B cell (primary cell): ENCODE measurements around the gene DOCK1. TPM values are rescaled to one million over a fixed set of nuclear protein-coding genes. Genes with fewer than 3 reads are reported as not detected.

Experiments used
- ATAC-seq: fragments of 200-7000 bp; cut with Tn5 transposase; one replicate; pipeline ENCODE4 v1.10.0; 2021; ENCODE audit warnings: low read depth, mild to moderate bottlenecking, moderate number of reproducible peaks, moderate library complexity
- CTCF ChIA-PET: fragments of 350-600 bp; sonication (Branson Sonifier 250); formaldehyde crosslinking; loops from one replicate; lab custom pipeline; 2021; ENCODE audit warnings: antibody characterized with exemption, inconsistent platforms; lab: Charles Lee
- POLR2A ChIA-PET: fragments of 350-600 bp; sonication (Branson Sonifier 250); formaldehyde crosslinking; loops from one replicate; lab custom pipeline; 2021; ENCODE audit warnings: antibody characterized with exemption; lab: Charles Lee
- DNase-seq: peaks from one replicate; pipeline ENCODE4 v3.0.0; 2013
- H2AFZ ChIP-seq: 2 replicates; pipeline ENCODE4 v1.6.1; 2012; ENCODE audit warnings: mild to moderate bottlenecking, low read depth, low read length; ENCODE audit not compliant: insufficient read depth, poor library complexity, severe bottlenecking
- H3K27ac ChIP-seq, 2 donors: 1 replicate in 1 of 2; 2 replicates in 1 of 2; pipeline ENCODE4 v1.5.1; 2012 to 2013; ENCODE audit warnings: low read length in 2 of 2, mild to moderate bottlenecking in 2 of 2, moderate library complexity in 1 of 2
- H3K27me3 ChIP-seq, 4 experiments: fragments of 200-600 bp in 1 of 4; sonication (generic) in 1 of 4; replicated peaks in 1 of 4; 1 replicate in 2 of 4; 2 replicates in 2 of 4; pipeline versions ENCODE4 v1.6.1 to v1.7.0; 2013 to 2016; ENCODE audit warnings: low read length in 3 of 4, mild to moderate bottlenecking in 2 of 4, mixed read lengths in 1 of 4, moderate library complexity in 1 of 4; ENCODE audit not compliant: insufficient read depth in 4 of 4, control insufficient read depth in 3 of 4; ENCODE audit errors: control extremely low read depth in 1 of 4
- H3K36me3 ChIP-seq, 2 experiments: replicated peaks in 1 of 2; 1 replicate in 1 of 2; 2 replicates in 1 of 2; pipeline versions ENCODE4 v1.6.1 to v1.7.1; 2013; ENCODE audit warnings: low read length in 1 of 2; ENCODE audit not compliant: insufficient read depth in 2 of 2, control insufficient read depth in 1 of 2; ENCODE audit errors: control extremely low read depth in 1 of 2, extremely low read depth in 1 of 2
- H3K4me1 ChIP-seq, 2 donors: fragments of 200-600 bp in 1 of 2; sonication (generic) in 1 of 2; 1 replicate in 1 of 2; 2 replicates in 1 of 2; pipeline versions ENCODE4 v1.5.1 to v1.6.1; 2013 to 2017; ENCODE audit warnings: low read length in 2 of 2; ENCODE audit not compliant: control insufficient read depth in 2 of 2, insufficient read depth in 2 of 2
- H3K4me2 ChIP-seq: replicated peaks from 2 replicates; pipeline ENCODE3; 2012; ENCODE audit warnings: mild to moderate bottlenecking, low read depth, low read length; ENCODE audit not compliant: poor library complexity, severe bottlenecking
- H3K4me3 ChIP-seq, 5 experiments: fragments of 200-600 bp in 1 of 5; sonication (generic) in 1 of 5; 1 replicate in 3 of 5; 2 replicates in 2 of 5; pipeline versions ENCODE4 v1.5.1 to v1.7.0; 2011 to 2016; ENCODE audit warnings: low read length in 4 of 5, mild to moderate bottlenecking in 4 of 5, low read depth in 2 of 5, control low read depth in 1 of 5, moderate library complexity in 1 of 5; ENCODE audit not compliant: insufficient read depth in 1 of 5; ENCODE audit errors: control extremely low read depth in 1 of 5, extremely low read depth in 1 of 5
- H3K79me2 ChIP-seq: fragments of 200-600 bp; sonication (generic); one replicate; pipeline ENCODE4 v1.6.0; 2016; ENCODE audit warnings: low read length; ENCODE audit not compliant: control insufficient read depth, insufficient read depth
- H3K9ac ChIP-seq: fragments of 200-600 bp; sonication (generic); 2 replicates; pipeline ENCODE4 v1.6.1; 2017; ENCODE audit warnings: mild to moderate bottlenecking, low read length, moderate library complexity
- H3K9me3 ChIP-seq, 3 donors: one replicate each; pipeline versions ENCODE4 v1.6.1 to v1.7.1; 2013; ENCODE audit warnings: low read length in 2 of 3; ENCODE audit not compliant: control insufficient read depth in 2 of 3, insufficient read depth in 1 of 3; ENCODE audit errors: control extremely low read depth in 1 of 3
- H4K20me1 ChIP-seq: 2 replicates; pipeline ENCODE4 v1.6.0; 2012; ENCODE audit warnings: mild to moderate bottlenecking, low read length; ENCODE audit not compliant: insufficient read depth, control insufficient read depth, poor library complexity, severe bottlenecking
- H3K27ac Mint-ChIP-seq: one replicate; pipeline ENCODE4 v1.8.0; 2021; ENCODE audit warnings: mixed read lengths
- H3K27me3 Mint-ChIP-seq: one replicate; pipeline ENCODE4 v1.8.0; 2021; ENCODE audit warnings: mixed read lengths
- H3K4me1 Mint-ChIP-seq: one replicate; pipeline ENCODE4 v1.8.0; 2021; ENCODE audit warnings: mixed read lengths
- H3K4me3 Mint-ChIP-seq: one replicate; pipeline ENCODE4 v1.8.0; 2021; ENCODE audit warnings: mixed read lengths
- H3K9me3 Mint-ChIP-seq: one replicate; pipeline ENCODE4 v1.8.0; 2022; ENCODE audit warnings: mixed read lengths; ENCODE audit not compliant: insufficient read depth
- EZH2 ChIP-seq: IDR thresholded peaks from 2 replicates; pipeline ENCODE4 v1.6.1; 2012; ENCODE audit warnings: borderline replicate concordance, low read depth, mild to moderate bottlenecking, moderate library complexity, low read length; ENCODE audit not compliant: insufficient read depth, poor library complexity, severe bottlenecking
- WGBS: methylation state at CpG from one replicate; pipeline ENCODE4 v1.1.5; 2013; ENCODE audit warnings: missing lambda C conversion rate; ENCODE audit not compliant: insufficient coverage; 5-methylcytosine and 5-hydroxymethylcytosine counted together
- intact Hi-C: fragments of 100-400 bp; cut with micrococcal nuclease; formaldehyde crosslinking; loops from one replicate; pipeline ENCODE4 v1.10.0; 2022
- polyA plus RNA-seq: library from polyadenylated mRNA; depleted of rRNA; stranded (reverse); fragments of >200 nt; gene quantifications from 2 replicates; pipeline ENCODE4 v1.2.3, GENCODE V29; 2012
- total RNA-seq, 2 donors: library from RNA; stranded (reverse); fragments of 120-200 nt in 1 of 2; gene quantifications; 1 replicate in 1 of 2; 2 replicates in 1 of 2; pipeline versions ENCODE4 v1.2.3 to v1.2.4, GENCODE V29; 2013 to 2022
- TF ChIP-seq, protein P1 (sequence below): fragments of 200-600 bp; IDR thresholded peaks from one replicate; pipeline ENCODE4 v1.8.0; 2022; ENCODE audit warnings: antibody characterized with exemption, mild to moderate bottlenecking

The DOCK1 gene
- total and polyA plus RNA-seq, 2 donors (not counting 1 experiment from before 2014, with no cell fraction given), result not detected

DNA sequence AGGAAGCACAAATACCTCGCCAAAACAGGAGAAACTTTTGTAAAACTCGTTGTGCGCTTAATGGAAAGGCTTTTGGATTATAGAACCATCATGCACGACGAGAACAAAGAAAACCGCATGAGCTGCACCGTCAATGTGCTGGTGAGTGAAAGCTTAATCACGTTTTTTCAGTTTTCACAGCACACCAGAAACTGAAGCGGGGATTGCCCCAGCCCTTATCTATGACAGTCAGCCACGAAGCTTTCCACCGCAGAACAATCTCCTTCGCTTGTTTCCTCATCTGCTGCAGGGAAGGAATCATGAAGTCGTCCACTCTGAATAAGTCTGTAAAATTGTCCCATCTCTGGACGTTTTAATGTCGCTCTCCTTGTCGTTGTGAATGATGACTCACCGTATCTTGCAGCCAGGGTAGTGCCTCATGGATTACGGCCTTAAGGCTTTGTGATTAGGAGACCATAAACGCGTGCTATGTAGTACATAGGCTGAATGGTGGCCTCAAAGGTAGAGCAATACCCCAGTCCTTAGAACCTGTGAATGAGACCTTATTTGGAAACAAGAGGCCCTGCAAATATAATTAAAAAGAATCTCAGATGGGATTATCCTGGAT, 468.9 kb downstream of the DOCK1 start:
- no peaks in the 10 kb centered on the region for H3K4me1 ChIP-seq
- H3K4me2 ChIP-seq, result no peak overlapping the region
- no peaks in the 10 kb centered on the region for H3K27me3 Mint-ChIP-seq
- WGBS, result 93% methylated on average over 18 of the region's 20 CpGs
- DNase-seq (no peak), ATAC-seq (no peak)
- H3K27ac Mint-ChIP-seq, result no peak overlapping the region
- H3K27ac ChIP-seq, result no peak overlapping the region
- CTCF ChIA-PET, result no interaction called here
- no peaks in the 10 kb centered on the region for H3K4me1 Mint-ChIP-seq
- intact Hi-C loops, result no loop called here
- no peak overlapping the region for H3K9ac ChIP-seq
- no peaks in the 10 kb centered on the region for H3K27me3 ChIP-seq
- POLR2A ChIA-PET, result no interaction called here
- no peaks in the 10 kb centered on the region for H3K36me3 ChIP-seq
- H4K20me1 ChIP-seq, result no peaks in the 10 kb centered on the region
- no peaks in the 10 kb centered on the region for H3K9me3 ChIP-seq
- no peak overlapping the region for H3K4me3 ChIP-seq
- H3K9me3 Mint-ChIP-seq, result no peaks in the 10 kb centered on the region
- no peak for TF ChIP-seq EZH2
- TF ChIP-seq, protein P1, sequence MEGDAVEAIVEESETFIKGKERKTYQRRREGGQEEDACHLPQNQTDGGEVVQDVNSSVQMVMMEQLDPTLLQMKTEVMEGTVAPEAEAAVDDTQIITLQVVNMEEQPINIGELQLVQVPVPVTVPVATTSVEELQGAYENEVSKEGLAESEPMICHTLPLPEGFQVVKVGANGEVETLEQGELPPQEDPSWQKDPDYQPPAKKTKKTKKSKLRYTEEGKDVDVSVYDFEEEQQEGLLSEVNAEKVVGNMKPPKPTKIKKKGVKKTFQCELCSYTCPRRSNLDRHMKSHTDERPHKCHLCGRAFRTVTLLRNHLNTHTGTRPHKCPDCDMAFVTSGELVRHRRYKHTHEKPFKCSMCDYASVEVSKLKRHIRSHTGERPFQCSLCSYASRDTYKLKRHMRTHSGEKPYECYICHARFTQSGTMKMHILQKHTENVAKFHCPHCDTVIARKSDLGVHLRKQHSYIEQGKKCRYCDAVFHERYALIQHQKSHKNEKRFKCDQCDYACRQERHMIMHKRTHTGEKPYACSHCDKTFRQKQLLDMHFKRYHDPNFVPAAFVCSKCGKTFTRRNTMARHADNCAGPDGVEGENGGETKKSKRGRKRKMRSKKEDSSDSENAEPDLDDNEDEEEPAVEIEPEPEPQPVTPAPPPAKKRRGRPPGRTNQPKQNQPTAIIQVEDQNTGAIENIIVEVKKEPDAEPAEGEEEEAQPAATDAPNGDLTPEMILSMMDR, result no peak
- no peak overlapping the region for H3K4me3 Mint-ChIP-seq
- H2AFZ ChIP-seq, result no peak overlapping the region
- H3K79me2 ChIP-seq, result no peaks in the 10 kb centered on the region

DNA sequence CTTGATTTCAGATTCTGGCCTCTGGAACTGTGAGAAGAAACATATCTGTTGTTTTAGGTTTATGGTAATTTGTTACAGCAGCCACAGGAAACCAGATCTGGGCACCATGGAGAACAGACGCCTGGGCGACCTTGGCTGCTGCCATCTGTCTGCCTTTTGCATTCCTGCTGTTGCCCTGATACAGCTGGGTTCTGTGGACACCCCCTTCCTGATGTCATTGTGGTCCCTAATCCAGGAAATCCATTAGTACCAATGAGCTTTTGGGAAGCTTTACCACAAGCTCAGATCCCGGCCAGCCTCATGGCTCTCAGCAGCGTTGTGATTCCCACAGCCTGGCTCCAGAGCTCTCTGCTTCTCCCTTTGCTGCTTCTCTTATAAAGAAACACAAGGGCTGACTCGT, 469.7 kb downstream of the DOCK1 start:
- Histone ChIP-seq H3K27ac (no peak overlapping the region), H3K4me2 (no peak overlapping the region), H2AFZ (no peak overlapping the region), H3K9ac (no peak overlapping the region), H3K4me3 (no peak overlapping the region), H3K4me1 (no peaks in the 10 kb centered on the region), H4K20me1 (no peaks in the 10 kb centered on the region), H3K79me2 (no peaks in the 10 kb centered on the region), H3K9me3 (no peaks in the 10 kb centered on the region), H3K36me3 (no peaks in the 10 kb centered on the region), H3K27me3 (no peaks in the 10 kb centered on the region)
- POLR2A ChIA-PET, result no interaction called here
- WGBS, result 83% methylated on average over 5 of the region's 5 CpGs
- no peak for TF ChIP-seq EZH2
- Mint-ChIP-seq H3K27ac (no peak overlapping the region), H3K9me3 (no peaks in the 10 kb centered on the region), H3K4me1 (no peaks in the 10 kb centered on the region), H3K4me3 (no peak overlapping the region), H3K27me3 (no peaks in the 10 kb centered on the region)
- ATAC-seq, result no peak
- intact Hi-C loops, result no loop called here
- CTCF ChIA-PET, result no interaction called here
- DNase-seq, result no peak
